ENCODE measurements around the gene ZFTA.
"Not testable (repeated sequence)": the region's sequence is repeated elsewhere in the genome, so short reads cannot be mapped to it uniquely, and the experiment has no call there.

Gene ZFTA

GRCh38 chr11:63793161-63793560 is 24.6 kb upstream of the ZFTA start:
- H3K4me3 Mint-ChIP-seq, result no peak overlapping the region
- H3K4me1 Mint-ChIP-seq, result no peaks in the 10 kb centered on the region
- no peak overlapping the region for H3K27ac Mint-ChIP-seq
- peaks cover 1% of the 10 kb centered on the region for H3K27me3 Mint-ChIP-seq
- H3K36me3 Mint-ChIP-seq, result peaks cover 3% of the 10 kb centered on the region
- peaks cover 6% of the 10 kb centered on the region for H3K9me3 Mint-ChIP-seq

- Mint-ChIP-seq H3K4me3 (no peak overlapping the region), H3K4me1 (no peaks in the 10 kb centered on the region), H3K36me3 (peaks cover 3% of the 10 kb centered on the region), H3K9me3 (peaks cover 6% of the 10 kb centered on the region), H3K27me3 (no peaks in the 10 kb centered on the region), H3K27ac (no peak overlapping the region)
Measured at GRCh38 chr11:63791495-63792167, 23.1 kb upstream of the ZFTA start.

GRCh38 chr11:63785823-63786222 is 17.2 kb upstream of the ZFTA start:
- Mint-ChIP-seq H3K4me3 (no peak overlapping the region), H3K27me3 (no peaks in the 10 kb centered on the region), H3K9me3 (no peaks in the 10 kb centered on the region), H3K36me3 (no peaks in the 10 kb centered on the region), H3K27ac (no peak overlapping the region), H3K4me1 (peaks cover 5% of the 10 kb centered on the region)

GRCh38 chr11:63783925-63784592 is 15.5 kb upstream of the ZFTA start:
- Mint-ChIP-seq H3K36me3 (no peaks in the 10 kb centered on the region), H3K27ac (no peak overlapping the region), H3K9me3 (no peaks in the 10 kb centered on the region), H3K4me3 (no peak overlapping the region), H3K27me3 (no peaks in the 10 kb centered on the region), H3K4me1 (peaks cover 5% of the 10 kb centered on the region)

- Mint-ChIP-seq H3K36me3 (no peaks in the 10 kb centered on the region), H3K4me1 (peaks cover 5% of the 10 kb centered on the region), H3K9me3 (no peaks in the 10 kb centered on the region), H3K27me3 (no peaks in the 10 kb centered on the region), H3K27ac (no peak overlapping the region), H3K4me3 (no peak overlapping the region)
Measured at GRCh38 chr11:63782749-63783148, 14.2 kb upstream of the ZFTA start.

- Mint-ChIP-seq H3K9me3 (no peaks in the 10 kb centered on the region), H3K4me3 (no peak overlapping the region), H3K27ac (no peak overlapping the region), H3K4me1 (no peaks in the 10 kb centered on the region), H3K36me3 (no peaks in the 10 kb centered on the region), H3K27me3 (no peaks in the 10 kb centered on the region)
Measured at GRCh38 chr11:63779039-63779438, 10.5 kb upstream of the ZFTA start.

GRCh38 chr11:63775191-63775590 is 6.6 kb upstream of the ZFTA start:
- H3K4me3 Mint-ChIP-seq, result no peak overlapping the region
- H3K36me3 Mint-ChIP-seq, result no peaks in the 10 kb centered on the region
- H3K9me3 Mint-ChIP-seq, result no peaks in the 10 kb centered on the region
- peaks cover 3% of the 10 kb centered on the region for H3K27me3 Mint-ChIP-seq
- no peaks in the 10 kb centered on the region for H3K4me1 Mint-ChIP-seq
- H3K27ac Mint-ChIP-seq, result no peak overlapping the region

- not testable (repeated sequence) for H3K9me3 Mint-ChIP-seq, H3K36me3 Mint-ChIP-seq, H3K4me3 Mint-ChIP-seq, H3K27me3 Mint-ChIP-seq, H3K4me1 Mint-ChIP-seq
- peak overlapping the region; percentile 48 for H3K27ac Mint-ChIP-seq
Measured at GRCh38 chr11:63771741-63772318, 3.3 kb upstream of the ZFTA start.

- Mint-ChIP-seq H3K4me1 (peaks cover 8% of the 10 kb centered on the region), H3K36me3 (no peaks in the 10 kb centered on the region), H3K9me3 (no peaks in the 10 kb centered on the region), H3K27ac (no peak overlapping the region), H3K27me3 (peaks cover 3% of the 10 kb centered on the region), H3K4me3 (no peak overlapping the region)
Measured at GRCh38 chr11:63770763-63771162, 2.2 kb upstream of the ZFTA start.

- Mint-ChIP-seq H3K4me3 (peak overlapping the region; percentile 74), H3K9me3 (no peaks in the 10 kb centered on the region), H3K36me3 (no peaks in the 10 kb centered on the region), H3K27me3 (peaks cover 3% of the 10 kb centered on the region), H3K27ac (no peak overlapping the region), H3K4me1 (peaks cover 8% of the 10 kb centered on the region)
Measured at GRCh38 chr11:63769714-63770455, 1.3 kb upstream of the ZFTA start.

- Mint-ChIP-seq H3K36me3 (no peaks in the 10 kb centered on the region), H3K4me3 (no peak overlapping the region)
Measured at GRCh38 chr11:63769042-63769713, 603 bp upstream of the ZFTA start.

GRCh38 chr11:63767565-63768236 is 874 bp downstream of the ZFTA start:
- peak overlapping the region; percentile 96 for H3K4me3 Mint-ChIP-seq
- peaks cover 3% of the 10 kb centered on the region for H3K27me3 Mint-ChIP-seq
- H3K27ac Mint-ChIP-seq, result peak overlapping the region; percentile 96
- no peaks in the 10 kb centered on the region for H3K9me3 Mint-ChIP-seq
- H3K36me3 Mint-ChIP-seq, result no peaks in the 10 kb centered on the region
- peaks cover 8% of the 10 kb centered on the region for H3K4me1 Mint-ChIP-seq

More at GRCh38 chr11:63769042-63769713, 603 bp upstream of the ZFTA start:
- H3K9me3 Mint-ChIP-seq, result no peaks in the 10 kb centered on the region
- H3K27ac Mint-ChIP-seq, result no peak overlapping the region
- peaks cover 3% of the 10 kb centered on the region for H3K27me3 Mint-ChIP-seq
- H3K4me1 Mint-ChIP-seq, result peaks cover 8% of the 10 kb centered on the region

GRCh38 chr11:63767267-63767564 is 1.4 kb downstream of the ZFTA start:
- H3K9me3 Mint-ChIP-seq, result no peaks in the 10 kb centered on the region
- no peaks in the 10 kb centered on the region for H3K36me3 Mint-ChIP-seq
- peak overlapping the region; percentile 96 for H3K27ac Mint-ChIP-seq

GRCh38 chr11:63766531-63767235 is 1.9 kb downstream of the ZFTA start:
- no peaks in the 10 kb centered on the region for H3K9me3 Mint-ChIP-seq
- H3K27ac Mint-ChIP-seq, result no peak overlapping the region
- peak overlapping the region; percentile 96 for H3K4me3 Mint-ChIP-seq
- H3K4me1 Mint-ChIP-seq, result peaks cover 8% of the 10 kb centered on the region
- peaks cover 3% of the 10 kb centered on the region for H3K27me3 Mint-ChIP-seq
- H3K36me3 Mint-ChIP-seq, result no peaks in the 10 kb centered on the region

More at GRCh38 chr11:63767267-63767564, 1.4 kb downstream of the ZFTA start:
- Mint-ChIP-seq H3K4me1 (peaks cover 8% of the 10 kb centered on the region), H3K4me3 (peak overlapping the region; percentile 96), H3K27me3 (peaks cover 3% of the 10 kb centered on the region)

Data from activated naive CD4-positive, alpha-beta T cell treated with anti-CD3 and anti-CD28 coated beads, Interleukin-2, amount 50 U/mL, for 24 hours (primary cell).